H1 (cell line): ENCODE data around the gene NR4A1.

Source experiments
- CBX8 ChIP-seq: fragments of 300-800, 300-1000 bp; sonication (generic); IDR thresholded peaks from 2 replicates; pipeline ENCODE4 v1.7.1; 2016; ENCODE audit warnings: low read depth, low read length, borderline replicate concordance
- EZH2 ChIP-seq: fragments of 200-600 bp; sonication (generic); IDR thresholded peaks from 2 replicates; pipeline ENCODE4 v1.7.1; 2012; ENCODE audit warnings: low read depth, mild to moderate bottlenecking, moderate library complexity, low read length, inconsistent platforms; ENCODE audit not compliant: severe bottlenecking
- RAD21 ChIP-seq, 2 experiments: IDR thresholded peaks in 1 of 2; conservative IDR thresholded peaks in 1 of 2; 2 replicates each; pipeline ENCODE4 v1.6.1; 2011; ENCODE audit warnings: low read depth in 2 of 2, low read length in 2 of 2, improper control_type of control experiment in 1 of 2, inconsistent platforms in 1 of 2, mild to moderate bottlenecking in 1 of 2, moderate library complexity in 1 of 2
- SUZ12 ChIP-seq: fragments of 200-600 bp; sonication (generic); IDR thresholded peaks from 2 replicates; pipeline ENCODE4 v1.6.1; 2012; ENCODE audit warnings: mild to moderate bottlenecking, inconsistent platforms, low read length, moderate library complexity, mixed read lengths
- TF ChIP-seq, protein P1 (sequence below), 3 experiments: IDR thresholded peaks; 1 replicate in 2 of 3; 2 replicates in 1 of 3; pipeline versions ENCODE4 v1.5.1 to v1.6.1; 2011; ENCODE audit warnings: low read length in 3 of 3, mild to moderate bottlenecking in 3 of 3, inconsistent platforms in 2 of 3, low read depth in 1 of 3, moderate library complexity in 1 of 3; ENCODE audit not compliant: insufficient read depth in 1 of 3; ENCODE audit errors: control extremely low read depth in 1 of 3
- TF ChIP-seq, protein P2 (sequence below): IDR thresholded peaks from 2 replicates; pipeline ENCODE4 v1.6.1; 2011; ENCODE audit warnings: low read depth, mild to moderate bottlenecking, low read length; ENCODE audit not compliant: insufficient read depth

DNA sequence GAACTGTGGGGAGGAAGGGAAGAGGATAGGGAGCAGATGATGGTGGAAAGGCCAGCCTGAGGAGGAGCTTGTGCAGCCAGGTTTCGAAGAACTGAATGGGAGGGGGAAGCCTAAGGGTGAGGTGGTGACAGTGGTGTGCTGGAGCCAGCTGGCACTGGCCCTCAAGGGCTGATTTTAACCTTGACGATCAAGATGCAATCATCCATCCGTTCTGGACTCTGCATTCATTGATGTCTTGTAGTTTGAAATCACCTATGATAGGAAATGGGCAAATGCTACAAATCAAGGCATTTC, 15.8 kb downstream of the NR4A1 start:
- TF ChIP-seq SUZ12 (no peak), EZH2 (no peak), CBX8 (no peak), RAD21 (IDR thresholded peaks at IDR 0.05 in 1 of 2, conservative IDR thresholded peaks at IDR 0.05 in 1 of 2; ENCODE audit: low read depth in 2 of 2, low read length in 2 of 2) (no peak)
- TF ChIP-seq, protein P1, sequence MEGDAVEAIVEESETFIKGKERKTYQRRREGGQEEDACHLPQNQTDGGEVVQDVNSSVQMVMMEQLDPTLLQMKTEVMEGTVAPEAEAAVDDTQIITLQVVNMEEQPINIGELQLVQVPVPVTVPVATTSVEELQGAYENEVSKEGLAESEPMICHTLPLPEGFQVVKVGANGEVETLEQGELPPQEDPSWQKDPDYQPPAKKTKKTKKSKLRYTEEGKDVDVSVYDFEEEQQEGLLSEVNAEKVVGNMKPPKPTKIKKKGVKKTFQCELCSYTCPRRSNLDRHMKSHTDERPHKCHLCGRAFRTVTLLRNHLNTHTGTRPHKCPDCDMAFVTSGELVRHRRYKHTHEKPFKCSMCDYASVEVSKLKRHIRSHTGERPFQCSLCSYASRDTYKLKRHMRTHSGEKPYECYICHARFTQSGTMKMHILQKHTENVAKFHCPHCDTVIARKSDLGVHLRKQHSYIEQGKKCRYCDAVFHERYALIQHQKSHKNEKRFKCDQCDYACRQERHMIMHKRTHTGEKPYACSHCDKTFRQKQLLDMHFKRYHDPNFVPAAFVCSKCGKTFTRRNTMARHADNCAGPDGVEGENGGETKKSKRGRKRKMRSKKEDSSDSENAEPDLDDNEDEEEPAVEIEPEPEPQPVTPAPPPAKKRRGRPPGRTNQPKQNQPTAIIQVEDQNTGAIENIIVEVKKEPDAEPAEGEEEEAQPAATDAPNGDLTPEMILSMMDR (IDR thresholded peaks at IDR 0.05; ENCODE audit: control extremely low read depth in 1 of 3, insufficient read depth in 1 of 3, low read depth in 1 of 3, low read length in 3 of 3): no peak
- TF ChIP-seq, protein P2, sequence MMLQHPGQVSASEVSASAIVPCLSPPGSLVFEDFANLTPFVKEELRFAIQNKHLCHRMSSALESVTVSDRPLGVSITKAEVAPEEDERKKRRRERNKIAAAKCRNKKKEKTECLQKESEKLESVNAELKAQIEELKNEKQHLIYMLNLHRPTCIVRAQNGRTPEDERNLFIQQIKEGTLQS: no peak
